GM12801 (cell line): Measurements from ENCODE around the gene LRRC36.

Experiments
- CTCF ChIP-seq: IDR thresholded peaks from one replicate; pipeline ENCODE4 v1.5.1; 2011; ENCODE audit warnings: control low read depth; ENCODE audit not compliant: insufficient read length; ENCODE audit errors: extremely low read depth

The LRRC36 gene

DNA sequence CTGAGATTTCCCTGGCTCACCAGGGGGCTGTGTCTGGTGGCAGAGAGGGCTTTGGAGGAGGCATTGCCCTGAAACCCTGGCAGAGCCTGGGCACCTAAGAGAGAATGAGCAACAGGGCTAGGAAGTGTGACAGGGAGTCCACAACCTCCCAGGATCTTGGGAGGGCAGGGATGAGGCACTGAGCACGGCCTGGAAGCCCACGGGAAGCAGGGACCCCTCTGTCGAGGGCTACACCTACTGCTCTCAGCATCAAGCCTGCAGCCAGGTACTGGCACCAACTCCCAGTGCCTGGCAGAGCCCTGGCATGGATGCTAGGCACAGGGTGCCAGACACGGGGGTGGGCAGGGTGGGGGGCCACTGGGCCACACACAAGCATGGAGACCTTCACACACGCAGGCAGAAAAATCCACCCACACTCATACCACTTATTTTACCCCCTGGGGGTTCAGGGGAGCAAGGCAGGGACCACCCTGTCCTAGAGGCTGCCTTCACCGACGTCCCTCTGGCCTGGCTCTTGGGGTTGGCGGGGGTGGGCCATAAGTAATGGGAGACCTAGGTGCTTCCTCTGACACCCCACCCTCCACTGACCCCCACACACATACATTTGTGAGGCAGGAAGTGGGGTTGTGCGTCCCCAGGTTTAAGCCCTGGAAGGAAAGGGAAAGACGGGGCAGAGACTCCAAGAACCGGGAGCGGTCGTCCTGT, 103.3 kb downstream of the LRRC36 start:
- TF ChIP-seq CTCF = no peak

GRCh38 chr16:67430504-67430976, 103.9 kb downstream of the LRRC36 start:
- no peak for TF ChIP-seq CTCF

GRCh38 chr16:67430977-67431774, 104.6 kb downstream of the LRRC36 start, which contains the start of gene HSD11B2:
Gene HSD11B2 (plus strand): TSS chr16:67431121. CDS start chr16:67431249, 128 bp downstream.
- TF ChIP-seq CTCF = no peak

- TF ChIP-seq CTCF = no peak
These were observed 105.3 kb downstream of the LRRC36 start for GRCh38 chr16:67431775-67432505.

GRCh38 chr16:67432506-67432890, 105.9 kb downstream of the LRRC36 start:
- TF ChIP-seq CTCF = no peak

GRCh38 chr16:67433131-67433719, 106.6 kb downstream of the LRRC36 start:
- no peak for TF ChIP-seq CTCF
